ENCODE measurements around the gene SPPL3.
"Not testable (repeated sequence)": the region's sequence is repeated elsewhere in the genome, so short reads cannot be mapped to it uniquely, and the experiment has no call there.

SPPL3 gene

GRCh38 chr12:120904197-120904773, at the start of gene SPPL3:
SPPL3 (minus strand) TSS chr12:120904358; CDS start chr12:120903867, 491 bp downstream.
- peak; percentile 91 to 92 for DNase-seq (ENCODE audit: low read depth in 2 of 2)

DNA sequence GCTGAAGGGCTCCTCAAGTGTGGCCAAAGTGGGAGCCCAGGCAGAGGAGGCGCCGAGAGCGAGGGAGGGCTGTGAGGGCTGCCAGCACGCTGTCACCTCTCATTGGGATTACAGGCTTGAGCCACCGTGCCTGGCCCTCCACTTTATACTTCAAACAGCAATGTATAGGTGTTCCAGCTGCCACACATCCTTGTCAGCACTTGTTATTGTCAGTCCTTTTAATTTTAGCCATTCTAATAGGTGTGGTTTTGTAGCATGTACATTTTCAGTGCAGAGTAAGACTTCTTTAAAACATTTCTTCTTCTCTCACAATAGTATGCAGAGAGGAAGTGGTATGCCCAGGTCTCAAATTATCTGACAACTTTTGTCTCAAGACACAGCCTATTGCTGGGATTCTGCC, 46.6 kb upstream of the SPPL3 start:
- no peak for DNase-seq (ENCODE audit: low read depth in 2 of 2)

DNA sequence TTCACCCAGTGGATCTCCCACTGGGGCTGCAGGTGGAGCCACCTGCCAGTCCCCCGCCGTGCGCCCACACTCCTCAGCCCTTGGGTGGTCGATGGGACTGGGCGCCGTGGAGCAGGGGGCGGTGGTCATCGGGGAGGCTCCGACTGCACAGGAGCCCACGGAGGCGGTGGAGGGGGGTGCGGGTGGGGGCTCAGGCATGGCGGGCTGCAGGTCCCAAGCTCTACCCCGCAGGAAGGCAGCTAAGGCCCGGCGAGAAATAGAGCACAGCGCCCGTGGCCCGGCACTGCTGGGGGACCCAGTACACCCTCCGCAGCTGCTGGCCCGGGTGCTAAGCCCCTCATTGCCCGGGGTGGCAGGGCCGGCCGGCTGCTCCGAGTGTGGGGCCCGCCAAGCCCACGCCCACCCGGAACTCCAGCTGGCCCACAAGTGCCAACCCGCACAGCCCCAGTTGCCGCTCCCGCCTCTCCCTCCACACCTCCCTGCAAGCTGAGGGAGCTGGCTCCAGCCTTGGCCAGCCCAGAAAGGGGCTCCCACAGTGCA, 46.2 kb upstream of the SPPL3 start:
- DNase-seq (ENCODE audit: low read depth in 2 of 2), result not testable (repeated sequence)

GRCh38 chr12:120945516-120945915, 41.4 kb upstream of the SPPL3 start:
- not testable (repeated sequence) for DNase-seq (ENCODE audit: low read depth in 2 of 2)

GRCh38 chr12:120944645-120945217, 40.6 kb upstream of the SPPL3 start:
- peak; percentile 54 to 68 for DNase-seq (ENCODE audit: low read depth in 2 of 2)

- DNase-seq (ENCODE audit: low read depth in 2 of 2), result no peak
These were observed 39.3 kb upstream of the SPPL3 start for GRCh38 chr12:120943482-120943881.

DNA sequence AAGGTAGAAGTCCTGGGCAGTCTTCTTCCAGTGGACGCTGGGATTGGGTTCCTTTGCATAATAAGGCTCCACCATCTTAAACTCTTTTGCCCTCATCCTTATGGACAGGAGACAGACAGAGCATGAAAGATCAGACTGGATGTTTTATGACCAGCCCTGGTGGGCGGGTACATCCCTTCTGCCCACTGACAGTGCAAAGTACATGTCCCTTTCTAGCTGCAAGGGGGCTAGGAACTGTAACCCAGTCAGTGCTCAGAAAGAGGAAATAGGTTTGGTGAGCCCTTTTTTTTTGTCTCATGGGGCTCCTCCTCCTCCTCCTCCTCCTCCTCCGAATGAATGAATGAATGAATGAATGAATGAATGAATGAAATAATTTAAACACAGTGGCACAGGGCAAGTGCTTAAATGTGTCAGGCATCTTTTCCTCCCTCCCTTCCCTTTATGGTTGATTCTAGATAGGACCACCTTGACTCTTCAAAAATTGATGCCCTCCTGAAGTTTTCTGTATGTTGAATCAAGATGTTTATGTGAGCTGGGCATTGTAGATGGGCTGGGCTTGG, 37.8 kb upstream of the SPPL3 start:
- DNase-seq (ENCODE audit: low read depth in 2 of 2), result no peak

DNA sequence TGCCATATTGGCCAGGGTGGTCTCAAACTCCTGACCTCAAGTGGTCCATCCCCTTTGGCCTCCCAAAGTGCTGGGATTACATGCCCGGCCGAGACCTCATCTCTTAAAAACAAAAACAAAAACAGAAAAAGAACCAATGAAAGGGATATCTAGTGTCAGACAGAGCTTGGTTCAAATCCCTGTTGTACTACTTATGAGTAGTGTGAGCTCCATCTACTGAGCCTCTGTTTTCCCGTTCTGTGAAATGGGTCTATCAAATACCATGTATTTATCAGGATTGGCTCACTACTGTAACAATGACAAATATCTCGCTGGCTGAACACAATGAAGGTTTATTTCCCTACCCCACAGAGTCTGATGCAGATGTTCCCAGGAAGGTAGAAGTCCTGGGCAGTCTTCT, 37.3 kb upstream of the SPPL3 start:
- DNase-seq (ENCODE audit: low read depth in 2 of 2), result no peak

DNA sequence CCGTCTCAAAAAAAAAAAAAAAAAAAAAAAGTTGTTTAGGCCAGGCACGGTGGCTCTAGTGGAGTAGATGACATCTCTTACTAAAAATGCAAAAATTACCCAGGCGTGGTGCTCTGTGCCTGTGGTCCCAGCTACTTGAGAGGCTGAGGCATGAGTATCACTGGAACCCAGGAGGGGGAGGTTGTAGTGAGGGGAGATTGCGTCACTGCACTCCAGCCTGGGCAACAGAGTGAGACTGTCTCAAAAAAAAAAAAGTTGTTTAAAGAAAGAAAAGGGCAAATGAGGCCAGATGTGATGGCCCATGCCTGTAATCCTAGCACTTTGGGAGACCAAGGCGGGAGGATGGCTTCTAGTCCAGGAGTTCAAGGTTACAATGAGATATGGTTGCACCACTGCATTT, 36.6 kb upstream of the SPPL3 start:
- no peak for DNase-seq (ENCODE audit: low read depth in 2 of 2)

DNA sequence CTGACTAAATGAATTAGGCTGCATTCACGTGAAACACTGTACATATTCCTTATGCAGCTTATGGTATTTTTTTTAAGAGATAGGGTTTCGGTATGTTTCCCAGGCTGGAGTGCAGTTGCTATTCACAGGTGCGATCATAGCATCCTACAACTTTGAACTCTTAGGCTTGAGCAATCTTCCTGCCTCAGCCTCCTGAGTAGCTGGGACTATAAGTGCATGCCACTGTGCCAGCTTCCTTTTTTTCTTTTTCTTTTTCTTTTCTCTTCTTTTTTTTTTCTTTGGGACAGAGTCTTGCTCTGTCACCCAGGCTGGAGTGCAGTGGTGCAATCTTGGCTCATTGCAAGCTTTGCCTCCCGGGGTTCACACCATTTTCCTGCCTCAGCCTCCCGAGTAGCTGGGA, 35.8 kb upstream of the SPPL3 start:
- DNase-seq (ENCODE audit: low read depth in 2 of 2), result no peak

GRCh38 chr12:120939523-120939922, 35.4 kb upstream of the SPPL3 start:
- no peak for DNase-seq (ENCODE audit: low read depth in 2 of 2)

DNA sequence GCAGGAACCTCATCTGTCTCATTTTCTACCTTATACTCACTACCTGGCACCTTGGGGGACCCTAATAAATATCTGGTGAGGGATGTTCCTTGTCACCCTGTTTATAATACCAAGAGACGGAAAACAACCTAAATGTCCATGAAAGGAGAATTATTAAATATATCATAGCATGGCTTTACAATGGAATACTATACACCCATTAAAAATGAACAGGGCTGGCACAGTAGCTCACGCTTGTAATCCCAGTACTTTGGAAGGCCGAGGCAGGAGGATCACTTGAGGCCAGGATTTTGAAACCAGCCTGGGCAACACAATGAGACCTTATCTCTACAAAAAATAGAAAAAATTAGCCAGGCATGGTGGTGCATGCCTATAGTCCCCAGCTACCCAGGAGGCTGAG, 34.3 kb upstream of the SPPL3 start:
- no peak for DNase-seq (ENCODE audit: low read depth in 2 of 2)

DNA sequence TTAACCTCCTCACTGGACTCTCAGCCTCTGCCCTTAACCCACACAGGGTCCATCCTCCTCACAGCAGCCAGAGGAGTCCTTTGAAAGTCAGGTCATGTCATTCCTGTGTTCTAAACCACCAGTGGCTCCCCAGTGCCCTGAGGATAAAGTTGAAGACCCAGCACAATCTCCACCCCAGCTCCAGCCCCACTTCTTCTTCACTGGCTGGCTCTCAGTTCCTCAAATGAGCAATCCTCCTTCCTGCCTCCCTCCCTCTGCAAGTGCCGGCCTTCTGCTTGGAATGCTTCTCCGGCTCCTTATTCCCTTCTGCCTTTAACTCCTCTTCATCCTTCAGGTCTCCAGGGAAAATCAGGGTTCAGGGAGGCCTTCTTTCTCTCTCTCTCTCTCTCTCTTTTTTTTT, 32.0 kb upstream of the SPPL3 start:
- DNase-seq (ENCODE audit: low read depth in 2 of 2), result no peak

DNA sequence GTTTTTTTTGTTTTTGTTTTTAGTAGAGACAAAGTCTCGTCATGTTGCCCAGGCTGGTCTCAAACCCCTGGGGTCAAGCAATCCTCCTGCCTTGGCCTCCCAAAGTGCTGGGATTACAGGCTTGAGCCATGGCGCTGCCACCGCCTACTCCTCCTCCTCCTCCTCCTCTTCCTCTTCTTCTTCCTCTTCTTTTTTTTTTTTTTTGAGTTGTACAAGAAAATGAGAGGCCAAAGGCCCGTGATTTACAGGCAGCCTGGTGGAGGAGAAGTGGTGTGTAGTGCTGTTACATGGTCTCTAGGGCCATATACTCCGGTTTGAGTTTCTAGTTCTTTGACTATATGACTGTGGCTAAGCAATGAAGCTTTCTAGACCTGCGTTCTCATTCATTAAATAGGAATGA, 29.6 kb upstream of the SPPL3 start:
- no peak for DNase-seq (ENCODE audit: low read depth in 2 of 2)

- no peak for DNase-seq (ENCODE audit: low read depth in 2 of 2)
These were observed 28.9 kb upstream of the SPPL3 start for GRCh38 chr12:120932956-120933526.

- no peak for DNase-seq (ENCODE audit: low read depth in 2 of 2)
These were observed 27.9 kb upstream of the SPPL3 start for GRCh38 chr12:120932058-120932457.

GRCh38 chr12:120930032-120930431, 25.9 kb upstream of the SPPL3 start:
- no peak for DNase-seq (ENCODE audit: low read depth in 2 of 2)

DNA sequence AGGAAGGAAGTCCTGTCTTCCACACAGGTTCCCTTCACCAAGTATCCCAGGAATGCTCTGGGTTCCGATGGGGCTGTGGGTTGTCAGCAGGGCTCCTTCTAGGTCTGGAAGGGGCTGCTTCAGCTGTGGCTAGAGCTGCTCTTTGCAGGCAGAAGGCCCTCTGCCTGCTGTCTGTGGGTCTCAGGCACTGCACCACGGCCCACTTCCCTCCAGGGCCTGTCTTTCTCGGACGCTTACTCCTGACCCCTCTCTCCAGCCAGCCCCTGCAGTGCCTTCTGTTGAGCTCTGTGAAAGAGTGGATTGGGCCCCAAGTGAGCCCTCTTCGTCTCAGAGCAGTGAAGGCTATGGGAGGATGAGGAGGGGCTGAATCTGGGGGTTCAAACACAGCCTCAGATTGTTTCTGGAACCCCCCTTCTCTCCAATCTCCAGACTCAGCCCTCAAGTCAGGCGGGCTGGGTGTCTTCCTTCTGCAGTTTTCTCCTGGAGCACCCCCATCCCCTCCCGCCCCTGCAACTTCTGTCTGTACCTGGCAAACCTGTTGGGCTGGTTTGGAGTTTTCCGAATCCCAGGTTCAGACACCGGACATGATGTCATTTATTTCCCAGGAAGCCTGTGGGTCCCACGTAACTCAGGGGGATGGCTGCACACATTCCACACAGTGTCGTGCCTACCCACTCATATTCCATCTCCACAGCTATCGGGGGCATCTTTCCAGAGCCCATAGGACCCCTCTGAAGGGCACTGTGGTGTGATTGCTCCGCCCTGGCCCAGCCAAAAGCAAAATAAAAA, 24.9 kb upstream of the SPPL3 start:
- DNase-seq (ENCODE audit: low read depth in 2 of 2), result no peak

GRCh38 chr12:120925740-120926563, 21.8 kb upstream of the SPPL3 start:
- DNase-seq (ENCODE audit: low read depth in 2 of 2), result no peak

- no peak for DNase-seq (ENCODE audit: low read depth in 2 of 2)
These were observed 18.1 kb upstream of the SPPL3 start for GRCh38 chr12:120922279-120922678.

- DNase-seq (ENCODE audit: low read depth in 2 of 2), result no peak
These were observed 17.5 kb upstream of the SPPL3 start for GRCh38 chr12:120921637-120922036.

Measured in activated CD4-positive, alpha-beta T cell treated with anti-CD3 and anti-CD28 coated beads for 24 hours (primary cell).